COLO668 (cell line): ENCODE results near the gene REEP1.
"Not testable (repeated sequence)": the region's sequence is repeated elsewhere in the genome, so short reads cannot be mapped to it uniquely, and the experiment has no call there.

ENCODE experiments used
- DNase-seq: peaks from one replicate; lab custom pipeline; 2025; ENCODE audit not compliant: unreplicated experiment; lab: John Stamatoyannopoulos, UW

REEP1 gene

DNA sequence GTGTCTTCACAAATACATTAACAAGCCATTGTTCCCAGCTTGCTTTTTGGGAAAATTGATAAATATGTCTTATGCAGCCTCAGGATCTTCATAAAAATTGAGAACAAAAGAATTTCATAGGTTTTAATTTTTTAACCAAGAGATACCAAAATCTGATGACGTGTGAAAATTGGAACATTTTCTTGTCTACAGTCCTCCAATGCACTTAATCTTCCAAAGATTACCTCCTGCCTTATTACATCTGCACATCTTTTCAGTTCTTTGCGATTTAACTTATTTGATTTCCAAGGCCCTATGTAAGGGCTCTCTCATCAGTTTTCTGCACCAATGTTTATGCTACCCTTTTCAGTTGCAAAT is 135.1 kb downstream of the REEP1 start:
- DNase-seq = no peak

DNA sequence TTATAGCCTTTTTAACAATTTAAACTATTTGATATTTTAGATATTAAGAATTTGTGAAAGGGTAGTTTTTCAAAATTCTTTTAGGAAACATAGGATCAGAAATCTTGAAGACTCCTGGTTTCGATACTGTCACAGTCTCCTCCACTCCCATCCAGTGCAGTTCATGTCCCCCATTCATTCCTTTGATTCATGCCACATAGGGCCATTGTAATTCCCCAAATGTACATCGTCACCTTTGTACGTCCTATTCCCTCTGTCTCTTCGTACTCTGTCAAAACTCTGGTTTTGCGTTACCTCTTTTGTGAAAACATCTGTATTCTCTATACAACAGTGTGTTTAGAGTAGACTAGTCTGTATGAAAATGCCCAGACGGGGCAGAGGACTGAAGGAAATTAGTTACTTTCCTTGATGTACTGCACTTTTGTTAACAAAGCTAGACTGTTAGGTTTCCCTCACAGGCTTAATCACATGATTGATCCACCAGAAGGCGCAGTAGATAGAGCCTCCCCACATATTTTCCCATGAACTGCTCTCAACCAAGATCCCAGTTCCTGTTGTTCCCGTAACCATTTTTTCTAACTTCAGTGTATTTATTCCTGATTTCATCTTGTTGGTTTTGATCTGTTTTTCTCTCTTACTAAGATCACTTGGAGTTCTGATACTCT is 135.6 kb downstream of the REEP1 start:
- DNase-seq = no peak

DNA sequence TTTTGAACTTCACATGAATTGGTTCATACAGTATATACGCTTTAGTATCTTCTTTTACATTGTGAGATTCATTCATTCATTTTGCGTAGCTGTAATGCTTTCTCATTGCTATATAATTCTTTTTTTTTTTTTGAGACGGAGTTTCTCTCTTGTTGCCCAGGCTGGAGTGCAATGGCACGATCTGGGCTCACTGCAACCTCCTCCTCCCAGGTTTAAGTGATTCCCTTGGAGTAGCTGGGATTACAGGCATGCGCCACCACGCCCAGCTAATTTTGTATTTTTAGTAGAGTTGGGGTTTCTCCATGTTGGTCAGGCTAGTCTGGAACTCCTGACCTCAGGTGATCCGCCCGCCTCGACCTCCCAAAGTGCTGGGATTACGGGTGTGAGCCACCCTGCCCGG is 136.9 kb downstream of the REEP1 start:
- not testable (repeated sequence) for DNase-seq

DNA sequence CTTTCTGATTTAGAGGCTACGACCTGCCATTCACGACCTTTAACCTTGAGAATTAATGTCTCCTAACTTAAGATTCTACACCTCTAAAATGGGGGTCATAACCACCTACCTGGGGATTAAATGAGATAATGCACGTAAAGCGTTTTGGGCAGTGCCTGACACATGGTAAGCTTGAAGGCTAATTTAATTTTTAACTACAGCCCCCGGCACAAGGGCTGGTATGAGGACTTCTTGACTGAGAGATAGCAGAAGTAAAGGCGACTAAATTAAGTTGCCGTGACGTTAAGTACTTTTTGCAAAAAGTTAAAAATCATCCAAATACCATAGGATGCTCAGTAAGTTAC is 137.6 kb downstream of the REEP1 start:
- DNase-seq = no peak

DNA sequence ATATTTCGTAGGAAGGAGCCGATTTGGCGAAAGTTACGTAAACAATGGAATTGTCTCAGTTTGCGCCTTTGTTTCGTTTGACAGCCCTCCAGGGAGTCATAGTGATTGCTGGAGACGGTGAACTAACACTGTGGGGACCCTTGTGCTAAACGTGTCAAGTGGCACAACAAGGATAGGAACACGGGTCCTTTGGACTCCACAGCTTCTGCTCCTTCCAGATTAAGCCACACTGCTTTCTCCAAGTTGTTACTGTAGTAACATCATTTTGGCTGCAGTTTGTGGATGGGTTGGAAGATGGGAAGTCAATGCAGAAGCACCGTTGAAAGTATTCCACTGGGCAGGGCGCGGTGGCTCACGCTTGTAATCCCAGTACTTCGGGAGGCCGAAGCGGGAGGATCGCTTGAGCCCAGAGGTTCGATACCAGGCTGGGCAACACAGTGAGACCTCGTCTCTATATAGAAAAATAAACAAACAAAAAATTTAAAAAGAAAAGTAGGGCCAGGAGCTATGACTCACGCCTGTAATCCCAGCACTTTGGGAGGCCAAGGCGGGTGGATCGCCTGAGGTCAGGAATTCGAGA is 141.5 kb downstream of the REEP1 start:
- DNase-seq = no peak

DNA sequence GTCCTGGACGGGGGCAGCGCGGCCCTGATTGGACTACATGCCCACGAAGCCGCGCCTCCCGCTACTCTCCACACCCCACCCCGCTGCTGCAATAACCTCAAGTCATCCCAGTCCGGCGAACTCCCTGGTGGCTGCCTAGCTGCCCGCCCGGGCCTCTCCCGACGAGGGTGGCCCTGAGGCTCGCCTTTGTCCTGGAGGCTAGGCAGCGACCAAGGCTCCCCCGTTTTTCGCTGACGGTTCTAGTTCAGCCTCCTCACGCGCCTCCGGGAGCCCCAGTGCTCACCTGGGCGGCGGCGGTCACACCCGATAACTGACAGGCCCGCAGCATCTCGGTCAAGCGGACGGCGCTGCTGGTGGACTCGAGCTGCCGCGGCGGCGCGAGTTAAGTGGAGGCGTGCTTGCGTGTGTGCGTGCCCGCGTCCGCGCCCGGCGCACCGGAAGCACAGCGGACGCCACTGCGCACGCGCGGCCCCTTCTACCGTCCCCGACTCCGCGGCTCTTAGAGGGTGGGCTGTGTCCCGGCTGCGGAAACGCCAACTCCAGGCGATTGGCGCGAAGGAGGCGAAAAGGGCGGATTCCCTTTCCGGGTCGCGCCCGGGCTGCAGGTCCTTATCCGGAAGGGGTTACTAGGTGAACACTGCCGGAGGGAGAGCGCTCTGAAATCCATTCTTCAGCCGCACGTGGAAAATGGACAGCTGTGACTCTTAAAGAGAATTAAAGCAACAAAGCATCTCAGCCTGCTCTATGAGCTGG is 142.2 kb downstream of the REEP1 start, which contains the start of gene IMMT:
Gene IMMT (minus strand): TSS at position 408 of the 753 bp plus-strand sequence. CDS start 80 bp downstream, at position 328.
- DNase-seq = peak; percentile 98

DNA sequence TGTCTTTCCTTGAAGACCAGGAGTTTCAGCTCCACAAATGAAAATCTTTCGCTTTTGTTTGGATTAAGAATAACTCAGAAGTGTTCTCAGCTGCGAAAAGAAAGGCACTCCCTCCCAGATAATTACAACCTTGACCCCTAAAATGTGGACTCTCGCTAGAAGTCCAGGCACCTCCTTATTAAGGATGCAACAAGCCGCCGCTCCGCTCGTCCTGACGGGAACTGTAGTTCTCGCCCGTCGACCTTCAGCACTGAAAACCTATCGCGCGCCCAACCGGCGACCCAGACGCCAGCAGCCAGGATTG is 142.7 kb downstream of the REEP1 start:
- DNase-seq = no peak

DNA sequence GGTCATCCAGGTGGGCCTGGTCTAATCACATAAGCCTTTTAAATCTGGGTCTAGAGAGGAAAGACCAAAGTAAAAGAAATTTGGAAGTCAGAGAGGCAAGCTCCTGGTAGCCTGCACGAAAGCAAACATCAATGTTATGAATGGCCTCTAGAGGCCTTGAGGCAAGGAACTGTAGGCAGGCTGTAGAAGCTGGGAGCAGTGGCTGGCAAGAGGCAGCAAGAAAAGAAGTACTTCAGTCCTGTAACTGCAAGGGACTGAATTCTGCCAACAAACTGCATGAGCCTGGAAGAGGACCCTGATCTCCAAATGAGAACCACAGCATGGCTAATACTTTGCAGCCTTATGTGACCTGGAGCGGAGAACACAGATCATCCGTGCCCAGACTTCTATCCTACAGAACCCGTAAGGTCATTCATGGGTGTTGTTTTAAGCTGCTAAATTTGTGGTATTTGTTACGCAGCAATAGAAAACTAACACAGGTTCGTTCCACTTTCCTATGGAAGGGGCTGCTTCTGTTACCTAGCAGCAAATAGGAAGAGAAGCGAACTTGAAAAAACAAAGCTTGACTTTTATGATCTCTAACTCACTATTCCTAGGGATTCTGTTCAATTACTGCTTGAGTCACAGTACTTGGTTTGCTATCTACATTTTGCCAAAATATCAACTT is 143.4 kb downstream of the REEP1 start:
- DNase-seq = no peak

DNA sequence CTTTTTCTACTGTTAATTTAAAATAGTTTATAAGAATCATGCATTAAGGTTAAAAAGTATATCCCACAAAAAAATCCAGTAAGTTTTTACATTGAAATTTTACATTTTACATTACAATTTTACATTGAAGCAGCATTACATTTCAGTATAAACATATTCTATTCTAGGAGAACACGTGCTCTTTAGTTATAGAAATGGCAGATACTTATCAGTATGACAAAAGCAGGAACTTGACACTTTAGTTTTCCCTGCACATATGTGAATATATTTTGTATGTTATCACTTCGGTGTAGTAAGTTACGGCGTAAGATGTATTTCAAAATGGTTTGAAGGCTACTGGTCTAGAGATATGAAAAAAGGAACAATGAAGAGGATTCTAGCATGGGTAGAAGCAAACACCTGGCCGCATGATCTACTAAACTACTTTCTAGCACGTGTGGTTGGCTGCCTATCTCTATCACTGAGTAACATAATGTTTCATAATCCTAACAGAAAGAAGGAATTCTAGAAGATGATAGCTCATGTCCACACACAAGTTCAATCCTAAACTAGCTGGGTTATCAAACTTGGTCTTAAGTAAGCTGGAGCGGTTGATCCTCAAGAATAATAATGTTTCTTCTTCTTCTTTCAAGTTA is 147.5 kb downstream of the REEP1 start:
- no peak for DNase-seq

DNA sequence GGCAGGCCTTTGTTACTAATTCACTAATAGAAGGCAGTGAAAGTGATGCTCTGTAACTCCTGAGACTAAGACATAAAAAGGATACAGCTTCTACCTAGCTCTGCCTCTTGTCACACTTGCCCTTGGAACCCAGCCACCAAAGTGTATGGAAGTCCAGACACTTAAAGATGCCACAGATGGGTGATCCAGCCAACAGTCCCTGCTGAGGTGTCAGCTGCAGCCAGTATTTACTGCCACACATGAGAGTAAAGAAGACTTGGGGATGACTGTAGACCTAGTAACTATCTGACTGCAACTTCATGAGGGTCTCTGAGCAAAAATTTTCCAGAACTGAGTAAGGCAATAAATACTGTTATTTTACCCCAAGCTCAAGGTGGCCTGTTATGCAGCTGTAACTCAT is 151.0 kb downstream of the REEP1 start:
- no peak for DNase-seq

DNA sequence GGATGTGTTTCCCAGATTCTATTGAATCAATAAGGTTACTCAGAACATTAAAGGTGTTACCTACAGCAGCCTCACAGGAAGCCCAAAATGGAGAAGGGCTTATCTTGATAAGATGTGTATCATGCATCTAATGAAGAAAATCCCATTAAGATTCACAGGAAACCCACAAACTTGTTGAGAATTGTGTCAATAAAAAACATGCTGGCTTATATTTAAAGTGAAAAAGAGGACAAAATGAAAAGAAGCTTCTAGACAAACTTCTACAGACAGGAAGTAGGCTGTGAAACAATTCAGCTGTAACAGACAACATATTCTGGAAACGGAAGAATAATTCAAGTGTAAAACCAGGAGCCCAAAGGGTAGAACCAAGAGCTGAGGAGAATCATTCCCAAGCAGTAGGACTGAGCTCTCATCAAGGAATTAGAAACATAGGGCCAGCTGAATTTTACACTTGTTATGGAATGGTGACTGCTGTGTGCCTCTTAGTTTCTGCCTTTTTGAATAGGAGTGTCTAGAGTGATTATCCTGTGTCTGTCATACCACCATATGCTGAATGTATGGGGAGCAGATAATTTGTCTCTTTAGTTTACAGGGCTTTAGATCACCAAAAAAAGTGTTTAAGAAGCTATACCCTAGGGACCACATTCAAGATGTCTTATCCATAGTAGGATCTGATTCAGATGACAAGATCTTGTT is 151.8 kb downstream of the REEP1 start:
- DNase-seq = no peak

DNA sequence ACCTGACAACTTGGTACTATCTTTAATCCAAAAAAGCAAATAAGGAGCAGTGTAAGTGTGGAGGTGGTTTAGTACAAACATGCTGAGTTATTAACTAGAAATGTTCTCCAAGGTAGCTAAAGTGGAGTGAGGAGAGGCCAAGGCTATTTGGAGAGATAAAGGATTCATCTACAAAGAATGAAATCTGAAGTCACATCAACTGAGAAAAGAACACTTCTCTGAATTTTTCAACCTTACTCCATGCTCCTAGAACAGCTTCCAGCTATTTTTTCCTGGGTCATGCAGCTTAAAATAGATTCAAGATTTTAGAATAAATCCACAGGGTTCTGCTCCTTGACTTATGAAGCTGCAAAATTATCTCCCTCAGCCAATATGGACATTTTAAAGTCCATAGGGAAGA is 160.8 kb downstream of the REEP1 start:
- no peak for DNase-seq

DNA sequence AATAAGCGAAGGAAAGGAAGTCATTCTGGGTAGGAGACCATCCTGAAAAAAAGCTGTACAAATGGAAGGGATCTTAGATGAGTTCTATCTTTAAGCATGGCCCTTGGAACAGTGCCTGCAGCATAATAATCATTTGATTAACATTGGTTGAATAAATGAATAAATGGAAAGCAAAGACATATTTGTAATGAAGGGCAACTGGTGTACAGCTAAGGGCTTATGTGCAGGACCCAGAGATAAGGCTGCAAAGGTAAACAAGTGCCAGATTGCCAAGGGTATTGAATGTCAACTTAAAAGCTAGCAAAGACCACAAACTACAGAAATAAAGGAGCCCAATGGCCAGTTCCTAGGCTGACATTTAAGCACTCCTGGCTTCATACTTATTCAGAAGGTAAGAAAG is 161.6 kb downstream of the REEP1 start:
- no peak for DNase-seq

DNA sequence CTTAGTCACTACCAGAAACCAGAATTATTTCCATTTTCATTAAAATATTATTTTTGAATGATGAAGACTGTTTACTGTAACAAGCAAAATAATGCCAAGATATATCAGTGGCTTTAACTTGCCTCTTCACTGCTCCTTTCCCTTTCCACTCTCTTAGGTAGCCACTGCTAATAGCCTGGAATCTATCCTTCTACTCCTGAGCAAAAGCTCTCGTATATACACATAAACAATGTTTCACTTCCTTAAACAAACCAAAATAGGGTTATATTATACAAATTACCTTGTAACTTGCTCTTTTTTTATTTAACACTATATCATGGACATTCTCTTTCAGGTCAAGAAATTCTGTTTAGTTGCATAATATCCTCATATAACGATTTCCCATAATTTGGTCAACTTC is 163.0 kb downstream of the REEP1 start:
- no peak for DNase-seq

DNA sequence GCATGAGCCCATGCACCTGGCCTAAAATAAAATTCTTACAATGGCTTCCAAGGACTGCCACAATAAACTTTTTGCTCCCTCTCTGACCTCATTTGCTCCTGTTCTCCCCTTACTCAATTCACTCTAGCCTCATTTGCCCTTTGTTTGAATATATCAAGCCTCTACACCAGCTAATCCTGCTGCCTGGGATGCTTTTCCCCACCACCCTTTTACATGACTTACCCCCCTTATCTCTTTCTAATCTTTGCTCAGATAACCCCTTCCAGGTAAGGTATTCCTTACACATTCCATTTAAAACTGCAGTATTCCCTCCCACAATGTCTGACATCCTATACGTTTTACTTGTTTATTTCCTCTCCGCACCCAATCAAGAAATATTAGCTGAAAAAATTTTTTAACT is 164.8 kb downstream of the REEP1 start:
- DNase-seq = no peak

DNA sequence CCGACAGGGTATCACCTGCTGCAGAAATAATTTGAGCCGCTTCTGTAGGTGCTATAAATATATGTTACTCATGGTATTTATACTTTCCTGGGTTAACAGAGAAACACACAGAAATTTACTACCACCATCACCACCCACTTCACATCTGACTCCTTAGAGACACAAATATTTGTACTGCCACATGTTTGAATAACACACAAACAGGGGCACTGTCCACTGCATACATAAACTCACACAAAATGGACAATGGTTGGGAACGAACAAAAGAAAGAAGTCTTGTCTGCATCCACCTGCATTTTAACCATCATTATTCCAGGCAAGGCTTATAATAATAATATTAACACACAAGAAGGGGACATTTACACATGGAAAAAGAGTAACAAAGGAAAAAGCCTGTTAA is 166.1 kb downstream of the REEP1 start:
- peak; percentile 4 for DNase-seq

DNA sequence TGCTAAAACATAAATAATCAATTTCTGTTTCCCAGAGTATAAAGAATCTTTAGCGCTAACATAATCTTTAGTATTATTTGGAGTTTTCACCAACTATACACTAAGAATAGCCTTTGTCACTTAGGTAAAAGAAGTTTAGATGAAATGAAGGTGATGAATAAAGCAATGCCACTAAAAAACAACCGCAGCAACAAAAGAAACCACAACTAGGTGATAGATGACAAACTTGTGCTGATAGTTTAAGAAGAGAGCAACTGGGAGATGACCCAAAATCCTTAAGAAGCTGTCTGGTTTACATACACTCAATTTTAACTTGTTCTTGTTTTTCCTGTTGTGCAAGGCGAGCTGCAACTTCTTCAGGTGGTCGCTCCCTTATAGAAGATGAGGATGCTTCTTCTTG is 167.0 kb downstream of the REEP1 start:
- no peak for DNase-seq
